ENCODE results near the gene HSBP1L1.

GRCh38 chr18:80010551-80010906, 46.1 kb downstream of the HSBP1L1 start:
- TF ChIP-seq POLR2A (IDR thresholded peaks at IDR 0.05) (no peak), CTCF (IDR thresholded peaks at IDR 0.05) (no peak), EP300 (IDR thresholded peaks at IDR 0.05) (no peak)

Data from upper lobe of left lung (tissue), 4 donors.